Adrenal gland (tissue), 5 donors: ENCODE measurements around the gene CXCL11.

Experiments
- CTCF ChIP-seq, 6 experiments: fragments of 450-650 bp in 4 of 6; fragments of 200-600 bp in 2 of 6; sonication (generic) in 1 of 6; IDR thresholded peaks; 1 replicate in 5 of 6; 2 replicates in 1 of 6; pipeline versions ENCODE4 v1.5.1 to v1.8.0; 2016 to 2021; ENCODE audit warnings: antibody characterized with exemption in 6 of 6, mild to moderate bottlenecking in 2 of 6, moderate library complexity in 1 of 6
- POLR2A ChIP-seq, 2 donors: fragments of 450-650 bp; IDR thresholded peaks; one replicate each; pipeline ENCODE4 v1.6.1; 2017; ENCODE audit warnings: antibody characterized with exemption in 2 of 2, mild to moderate bottlenecking in 2 of 2, moderate library complexity in 1 of 2
- donor health status: DM: no; HTN: no; CAD: no.

GRCh38 chr4:76012388-76012801 is 23.5 kb downstream of the CXCL11 start:
- TF ChIP-seq POLR2A (IDR thresholded peaks at IDR 0.05), result no peak
- no peak for TF ChIP-seq CTCF (IDR thresholded peaks at IDR 0.05)
